ENCODE measurements around the gene CACNA1E. TPM values are rescaled to one million over a fixed set of nuclear protein-coding genes. Genes with fewer than 3 reads are reported as not detected.

Gene CACNA1E
- total RNA-seq, 1 experiment from 2014 or later = 0.45 TPM

DNA sequence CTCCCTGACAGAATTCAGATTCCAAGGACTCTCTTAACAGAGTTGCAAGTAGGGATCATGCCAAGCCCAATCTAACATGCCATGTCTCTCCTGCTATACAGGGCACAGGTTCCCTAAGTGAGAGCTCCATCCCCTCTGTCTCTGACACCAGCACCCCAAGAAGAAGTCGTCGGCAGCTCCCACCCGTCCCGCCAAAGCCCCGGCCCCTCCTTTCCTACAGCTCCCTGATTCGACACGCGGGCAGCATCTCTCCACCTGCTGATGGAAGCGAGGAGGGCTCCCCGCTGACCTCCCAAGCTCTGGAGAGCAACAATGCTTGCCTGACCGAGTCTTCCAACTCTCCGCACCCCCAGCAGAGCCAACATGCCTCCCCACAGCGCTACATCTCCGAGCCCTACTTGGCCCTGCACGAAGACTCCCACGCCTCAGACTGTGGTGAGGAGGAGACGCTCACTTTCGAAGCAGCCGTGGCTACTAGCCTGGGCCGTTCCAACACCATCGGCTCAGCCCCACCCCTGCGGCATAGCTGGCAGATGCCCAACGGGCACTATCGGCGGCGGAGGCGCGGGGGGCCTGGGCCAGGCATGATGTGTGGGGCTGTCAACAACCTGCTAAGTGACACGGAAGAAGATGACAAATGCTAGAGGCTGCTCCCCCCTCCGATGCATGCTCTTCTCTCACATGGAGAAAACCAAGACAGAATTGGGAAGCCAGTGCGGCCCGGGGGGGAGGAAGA lies 315.0 kb downstream of the CACNA1E start:
- no peaks in the 10 kb centered on the region for H3K9me3 ChIP-seq
- no peak for DNase-seq
- no peak overlapping the region for H3K4me3 ChIP-seq (ENCODE audit: low read depth, low read length)
- H3K36me3 ChIP-seq (ENCODE audit: control insufficient read depth, insufficient read depth, low read length) = no peaks in the 10 kb centered on the region
- no TSS peak for BruUV-seq (replicated peaks)
- no peak overlapping the region for H3K4me3 Mint-ChIP-seq (ENCODE audit: unreplicated experiment)
- ChIA-PET CTCF (no interaction called here), POLR2A (no interaction called here)
- peaks cover 13% of the 10 kb centered on the region for H3K27me3 Mint-ChIP-seq (ENCODE audit: insufficient read depth, unreplicated experiment)
- no peaks in the 10 kb centered on the region for H3K4me1 ChIP-seq
- peaks cover 2% of the 10 kb centered on the region; the same call in 1 of the 2 replicates for H3K27me3 ChIP-seq (replicated peaks; ENCODE audit: control insufficient read depth, insufficient read depth, low read length)
- TF ChIP-seq, protein P1, sequence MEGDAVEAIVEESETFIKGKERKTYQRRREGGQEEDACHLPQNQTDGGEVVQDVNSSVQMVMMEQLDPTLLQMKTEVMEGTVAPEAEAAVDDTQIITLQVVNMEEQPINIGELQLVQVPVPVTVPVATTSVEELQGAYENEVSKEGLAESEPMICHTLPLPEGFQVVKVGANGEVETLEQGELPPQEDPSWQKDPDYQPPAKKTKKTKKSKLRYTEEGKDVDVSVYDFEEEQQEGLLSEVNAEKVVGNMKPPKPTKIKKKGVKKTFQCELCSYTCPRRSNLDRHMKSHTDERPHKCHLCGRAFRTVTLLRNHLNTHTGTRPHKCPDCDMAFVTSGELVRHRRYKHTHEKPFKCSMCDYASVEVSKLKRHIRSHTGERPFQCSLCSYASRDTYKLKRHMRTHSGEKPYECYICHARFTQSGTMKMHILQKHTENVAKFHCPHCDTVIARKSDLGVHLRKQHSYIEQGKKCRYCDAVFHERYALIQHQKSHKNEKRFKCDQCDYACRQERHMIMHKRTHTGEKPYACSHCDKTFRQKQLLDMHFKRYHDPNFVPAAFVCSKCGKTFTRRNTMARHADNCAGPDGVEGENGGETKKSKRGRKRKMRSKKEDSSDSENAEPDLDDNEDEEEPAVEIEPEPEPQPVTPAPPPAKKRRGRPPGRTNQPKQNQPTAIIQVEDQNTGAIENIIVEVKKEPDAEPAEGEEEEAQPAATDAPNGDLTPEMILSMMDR (IDR thresholded peaks at IDR 0.05; ENCODE audit: insufficient read depth in 1 of 2, low read depth in 1 of 2, low read length in 1 of 2, severe bottlenecking in 1 of 2, unreplicated experiment in 1 of 2) = no peak
- H3K27ac Mint-ChIP-seq (ENCODE audit: unreplicated experiment) = no peak overlapping the region
- intact Hi-C loops (cut with micrococcal nuclease; ENCODE audit: unreplicated experiment) = no loop called here
- no peaks in the 10 kb centered on the region for H3K9me3 Mint-ChIP-seq (ENCODE audit: unreplicated experiment)
- H3K4me1 Mint-ChIP-seq (ENCODE audit: low read depth, unreplicated experiment) = no peaks in the 10 kb centered on the region
- H3K36me3 Mint-ChIP-seq (ENCODE audit: insufficient read depth, unreplicated experiment) = no peaks in the 10 kb centered on the region

DNA sequence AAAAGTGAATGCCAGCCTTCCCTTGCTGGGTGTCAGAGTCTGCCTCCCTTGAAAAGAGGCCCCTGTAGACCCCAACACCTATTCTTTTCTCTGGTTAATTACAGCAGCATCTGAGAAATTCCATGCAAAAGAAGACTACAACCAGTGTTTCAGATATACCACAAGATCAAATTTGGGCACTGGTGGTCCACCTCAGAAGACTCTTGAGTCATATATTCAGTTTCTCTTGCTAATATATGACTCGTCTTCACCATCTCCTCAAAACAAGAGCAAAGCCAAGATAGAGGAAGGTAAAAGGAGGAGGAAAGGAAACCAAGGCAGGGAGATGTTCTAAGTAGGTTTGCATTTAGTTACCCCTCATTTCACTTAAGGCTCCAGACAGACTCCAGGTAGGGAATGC lies 318.3 kb downstream of the CACNA1E start:
- no peaks in the 10 kb centered on the region for H3K4me1 Mint-ChIP-seq (ENCODE audit: low read depth, unreplicated experiment)
- ChIA-PET CTCF (no interaction called here), POLR2A (no interaction called here)
- H3K9me3 Mint-ChIP-seq (ENCODE audit: unreplicated experiment) = no peaks in the 10 kb centered on the region
- Histone ChIP-seq H3K4me1 (no peaks in the 10 kb centered on the region), H3K36me3 (ENCODE audit: control insufficient read depth, insufficient read depth, low read length) (no peaks in the 10 kb centered on the region), H3K27me3 (replicated peaks; ENCODE audit: control insufficient read depth, insufficient read depth, low read length) (peaks cover 2% of the 10 kb centered on the region; the same call in 1 of the 2 replicates), H3K4me3 (ENCODE audit: low read depth, low read length) (no peak overlapping the region), H3K9me3 (no peaks in the 10 kb centered on the region)
- TF ChIP-seq, protein P1 (IDR thresholded peaks at IDR 0.05; ENCODE audit: insufficient read depth in 1 of 2, low read depth in 1 of 2, low read length in 1 of 2, severe bottlenecking in 1 of 2, unreplicated experiment in 1 of 2) = no peak
- no TSS peak for BruUV-seq (replicated peaks)
- intact Hi-C loops (cut with micrococcal nuclease; ENCODE audit: unreplicated experiment) = no loop called here
- no peak for DNase-seq
- peaks cover 27% of the 10 kb centered on the region for H3K27me3 Mint-ChIP-seq (ENCODE audit: insufficient read depth, unreplicated experiment)
- H3K27ac Mint-ChIP-seq (ENCODE audit: unreplicated experiment) = no peak overlapping the region
- no peak overlapping the region for H3K4me3 Mint-ChIP-seq (ENCODE audit: unreplicated experiment)
- H3K36me3 Mint-ChIP-seq (ENCODE audit: insufficient read depth, unreplicated experiment) = no peaks in the 10 kb centered on the region

DNA sequence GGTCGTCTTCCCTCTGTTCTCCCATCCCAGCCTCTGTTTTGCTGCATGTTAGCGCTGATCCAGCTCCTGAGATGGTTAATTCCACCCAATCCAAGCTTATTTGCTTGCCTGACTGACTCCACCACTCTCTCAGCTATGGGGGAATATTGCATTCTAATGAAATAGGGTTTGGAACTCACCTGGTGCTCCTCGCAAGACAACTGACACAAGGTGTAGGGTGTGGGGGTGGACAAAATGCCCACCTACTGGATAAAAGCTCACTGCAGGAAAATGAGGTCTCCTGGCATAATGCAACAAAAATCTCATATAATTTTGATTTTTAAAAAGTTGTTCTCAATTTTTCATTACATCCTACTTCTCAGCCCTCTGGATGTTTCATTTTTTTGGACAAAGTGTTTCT lies 319.1 kb downstream of the CACNA1E start:
- Histone ChIP-seq H3K4me1 (no peaks in the 10 kb centered on the region), H3K27me3 (replicated peaks; ENCODE audit: control insufficient read depth, insufficient read depth, low read length) (peaks cover 2% of the 10 kb centered on the region; the same call in 1 of the 2 replicates), H3K9me3 (no peaks in the 10 kb centered on the region), H3K36me3 (ENCODE audit: control insufficient read depth, insufficient read depth, low read length) (no peaks in the 10 kb centered on the region), H3K4me3 (ENCODE audit: low read depth, low read length) (no peak overlapping the region)
- CTCF ChIA-PET = no interaction called here
- Mint-ChIP-seq H3K4me3 (ENCODE audit: unreplicated experiment) (no peak overlapping the region), H3K27me3 (ENCODE audit: insufficient read depth, unreplicated experiment) (peaks cover 27% of the 10 kb centered on the region), H3K27ac (ENCODE audit: unreplicated experiment) (no peak overlapping the region), H3K4me1 (ENCODE audit: low read depth, unreplicated experiment) (no peaks in the 10 kb centered on the region), H3K9me3 (ENCODE audit: unreplicated experiment) (no peaks in the 10 kb centered on the region), H3K36me3 (ENCODE audit: insufficient read depth, unreplicated experiment) (no peaks in the 10 kb centered on the region)
- BruUV-seq (replicated peaks) = no TSS peak
- TF ChIP-seq, protein P1 (IDR thresholded peaks at IDR 0.05; ENCODE audit: insufficient read depth in 1 of 2, low read depth in 1 of 2, low read length in 1 of 2, severe bottlenecking in 1 of 2, unreplicated experiment in 1 of 2) = no peak
- DNase-seq = no peak
- intact Hi-C loops (cut with micrococcal nuclease; ENCODE audit: unreplicated experiment) = no loop called here
- POLR2A ChIA-PET = no interaction called here
